ENCODE results near the gene MAD1L1. TPM values are rescaled to one million over a fixed set of nuclear protein-coding genes. Genes with fewer than 3 reads are reported as not detected.
A peak's percentile ranks its signal among the peaks of the same experiment; 100 is the strongest.

Gene MAD1L1
- total RNA-seq, 1 donor from 2014 or later, result 57.4 TPM

- TF ChIP-seq CTCF (IDR thresholded peaks at IDR 0.05; ENCODE audit: insufficient read depth, low read length, severe bottlenecking), result no peak
- Histone ChIP-seq H3K4me3 (ENCODE audit: low read depth, low read length) (no peak overlapping the region), H3K27me3 (ENCODE audit: control insufficient read depth, insufficient read depth, low read length) (no peaks in the 10 kb centered on the region), H3K36me3 (ENCODE audit: control insufficient read depth, insufficient read depth, low read length) (peaks cover 2% of the 10 kb centered on the region)
- FAIRE-seq (no peak), DNase-seq (ENCODE audit: low read depth) (no peak)
Observed at GRCh38 chr7:1969459-1970284, 263.1 kb downstream of the MAD1L1 start.

- DNase-seq (ENCODE audit: low read depth) (no peak), FAIRE-seq (no peak)
- no peak for TF ChIP-seq CTCF (IDR thresholded peaks at IDR 0.05; ENCODE audit: insufficient read depth, low read length, severe bottlenecking)
- H3K27me3 ChIP-seq (ENCODE audit: control insufficient read depth, insufficient read depth, low read length), result no peaks in the 10 kb centered on the region
- peaks cover 2% of the 10 kb centered on the region for H3K36me3 ChIP-seq (ENCODE audit: control insufficient read depth, insufficient read depth, low read length)
- H3K4me3 ChIP-seq (ENCODE audit: low read depth, low read length), result no peak overlapping the region
Observed at GRCh38 chr7:1968397-1969111, 264.2 kb downstream of the MAD1L1 start.

GRCh38 chr7:1967512-1968396 lies 265.0 kb downstream of the MAD1L1 start:
- peaks cover 2% of the 10 kb centered on the region for H3K36me3 ChIP-seq (ENCODE audit: control insufficient read depth, insufficient read depth, low read length)
- no peaks in the 10 kb centered on the region for H3K27me3 ChIP-seq (ENCODE audit: control insufficient read depth, insufficient read depth, low read length)
- FAIRE-seq, result peak; percentile 98
- TF ChIP-seq CTCF (IDR thresholded peaks at IDR 0.05; ENCODE audit: insufficient read depth, low read length, severe bottlenecking), result no peak
- H3K4me3 ChIP-seq (ENCODE audit: low read depth, low read length), result no peak overlapping the region
- DNase-seq (ENCODE audit: low read depth), result no peak

GRCh38 chr7:1966631-1967200 lies 266.0 kb downstream of the MAD1L1 start:
- no peaks in the 10 kb centered on the region for H3K27me3 ChIP-seq (ENCODE audit: control insufficient read depth, insufficient read depth, low read length)
- H3K4me3 ChIP-seq (ENCODE audit: low read depth, low read length), result no peak overlapping the region
- FAIRE-seq (no peak), DNase-seq (ENCODE audit: low read depth) (no peak)
- H3K36me3 ChIP-seq (ENCODE audit: control insufficient read depth, insufficient read depth, low read length), result peaks cover 2% of the 10 kb centered on the region
- TF ChIP-seq CTCF (IDR thresholded peaks at IDR 0.05; ENCODE audit: insufficient read depth, low read length, severe bottlenecking), result no peak

DNA sequence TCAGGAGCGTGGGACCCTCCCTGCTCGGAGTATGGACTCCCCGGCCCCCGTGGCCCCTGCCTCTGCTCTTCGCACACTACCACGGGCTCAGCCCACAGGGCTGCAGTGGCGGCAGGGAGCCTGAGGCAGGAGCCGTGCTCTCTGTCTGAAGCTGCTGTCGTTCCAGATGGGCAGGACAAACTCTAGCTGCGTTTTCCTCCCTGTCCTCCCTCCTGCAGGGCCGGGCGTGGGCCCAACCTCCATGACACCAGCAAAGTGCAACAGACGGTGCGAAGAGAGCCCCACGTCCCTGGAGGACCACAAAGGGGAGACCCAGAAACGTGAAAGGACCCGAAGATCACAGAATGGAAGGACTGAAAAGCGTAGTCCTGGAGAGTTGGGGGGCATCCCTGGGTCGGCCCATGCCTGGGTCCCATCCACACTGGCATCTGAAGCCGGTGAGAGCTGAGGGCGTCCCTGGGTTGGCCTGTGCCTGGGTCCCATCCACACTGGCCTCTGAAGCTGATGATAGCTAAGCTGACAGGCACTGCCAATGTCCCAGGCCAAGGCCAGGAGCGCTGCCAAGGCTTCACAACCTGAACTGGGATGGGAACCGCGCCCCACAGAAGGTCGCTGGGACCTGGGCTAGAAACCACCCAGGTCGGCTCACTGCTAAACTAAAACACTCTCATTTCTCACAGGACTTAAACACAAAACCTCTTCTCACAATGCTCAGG lies 267.0 kb downstream of the MAD1L1 start:
- TF ChIP-seq CTCF (IDR thresholded peaks at IDR 0.05; ENCODE audit: insufficient read depth, low read length, severe bottlenecking), result no peak
- FAIRE-seq (no peak), DNase-seq (ENCODE audit: low read depth) (no peak)
- Histone ChIP-seq H3K36me3 (ENCODE audit: control insufficient read depth, insufficient read depth, low read length) (peaks cover 2% of the 10 kb centered on the region), H3K4me3 (ENCODE audit: low read depth, low read length) (no peak overlapping the region), H3K27me3 (ENCODE audit: control insufficient read depth, insufficient read depth, low read length) (no peaks in the 10 kb centered on the region)

All from bronchial epithelial cell (primary cell).